Measurements from ENCODE around the gene GMEB2. TPM values are rescaled to one million over a fixed set of nuclear protein-coding genes. Genes with fewer than 3 reads are reported as not detected.

Gene GMEB2
- total RNA-seq, 1 donor from 2014 or later: 11.3 TPM

GRCh38 chr20:63598479-63599395 is 28.2 kb downstream of the GMEB2 start:
- no peaks in the 10 kb centered on the region for H3K4me1 ChIP-seq
- peaks cover 53% of the 10 kb centered on the region for H3K36me3 ChIP-seq
- intact Hi-C loops (cut with DNase I): no loop called here
- H3K27ac ChIP-seq: no peak overlapping the region
- H3K4me3 ChIP-seq: no peak overlapping the region
- H3K27me3 ChIP-seq: no peaks in the 10 kb centered on the region
- no peaks in the 10 kb centered on the region for H3K9me3 ChIP-seq
- DNase-seq: no peak
- ATAC-seq: no peak
- no peak for TF ChIP-seq CTCF (IDR thresholded peaks at IDR 0.05)

GRCh38 chr20:63597651-63598478 is 29.0 kb downstream of the GMEB2 start:
- peaks cover 52% of the 10 kb centered on the region for H3K36me3 ChIP-seq
- DNase-seq: no peak

GRCh38 chr20:63596423-63596822 is 30.5 kb downstream of the GMEB2 start:
- no peak for TF ChIP-seq CTCF (IDR thresholded peaks at IDR 0.05)
- ATAC-seq: no peak
- peaks cover 57% of the 10 kb centered on the region for H3K36me3 ChIP-seq

More at GRCh38 chr20:63597651-63598478, 29.0 kb downstream of the GMEB2 start:
- H3K4me1 ChIP-seq: no peaks in the 10 kb centered on the region
- H3K9me3 ChIP-seq: no peaks in the 10 kb centered on the region
- no peak overlapping the region for H3K27ac ChIP-seq
- TF ChIP-seq CTCF (IDR thresholded peaks at IDR 0.05): no peak
- no peaks in the 10 kb centered on the region for H3K27me3 ChIP-seq
- intact Hi-C loops (cut with DNase I): no loop called here
- ATAC-seq: no peak
- no peak overlapping the region for H3K4me3 ChIP-seq

GRCh38 chr20:63595416-63596127 is 31.3 kb downstream of the GMEB2 start:
- Histone ChIP-seq H3K27ac (no peak overlapping the region), H3K27me3 (no peaks in the 10 kb centered on the region), H3K4me3 (no peak overlapping the region), H3K4me1 (no peaks in the 10 kb centered on the region), H3K9me3 (no peaks in the 10 kb centered on the region), H3K36me3 (peaks cover 55% of the 10 kb centered on the region)
- ATAC-seq: peak; percentile 12
- TF ChIP-seq CTCF (IDR thresholded peaks at IDR 0.05): no peak
- intact Hi-C loops (cut with DNase I): no loop called here
- no peak for DNase-seq

More at GRCh38 chr20:63596423-63596822, 30.5 kb downstream of the GMEB2 start:
- Histone ChIP-seq H3K27me3 (no peaks in the 10 kb centered on the region), H3K9me3 (no peaks in the 10 kb centered on the region), H3K4me3 (no peak overlapping the region), H3K27ac (no peak overlapping the region), H3K4me1 (no peaks in the 10 kb centered on the region)
- DNase-seq: no peak
- intact Hi-C loops (cut with DNase I): no loop called here

- Histone ChIP-seq H3K27me3 (no peaks in the 10 kb centered on the region), H3K27ac (no peak overlapping the region)
These were observed 32.8 kb downstream of the GMEB2 start for GRCh38 chr20:63594043-63594561.

More at GRCh38 chr20:63594043-63594561, 32.8 kb downstream of the GMEB2 start:
- no peak for TF ChIP-seq CTCF (IDR thresholded peaks at IDR 0.05)
- no peak overlapping the region for H3K4me3 ChIP-seq
- no peaks in the 10 kb centered on the region for H3K9me3 ChIP-seq
- peaks cover 56% of the 10 kb centered on the region for H3K36me3 ChIP-seq
- no peak for DNase-seq
- H3K4me1 ChIP-seq: no peaks in the 10 kb centered on the region
- ATAC-seq: no peak
- intact Hi-C loops (cut with DNase I): no loop called here
